Posterior vena cava (tissue), 2 donors: ENCODE data around the gene TACR1. TPM values are rescaled to one million over a fixed set of nuclear protein-coding genes. Genes with fewer than 3 reads are reported as not detected.
"Not testable (repeated sequence)": the region's sequence is repeated elsewhere in the genome, so short reads cannot be mapped to it uniquely, and the experiment has no call there.

Experiments used
- DNase-seq: peaks from one replicate; pipeline ENCODE4 v3.0.0-alpha.2; 2020; ENCODE audit warnings: low spot score
- intact Hi-C, 2 donors: fragments of 100-400 bp; cut with DNase I; formaldehyde crosslinking; loops; one replicate each; pipeline versions ENCODE4 v1.14.1 to v1.14.2; 2022 to 2023
- total RNA-seq, 2 donors: library from RNA; stranded (reverse); fragmentation: NEBNext Ultra II Directional; extraction: Animal tissue kit (Norgen Biotek cat#: 25700); gene quantifications; one replicate each; pipeline ENCODE4 v1.2.1, GENCODE V29; 2021
- donor health status: DM: yes; HTN: yes; CAD: no.
- donor health status: DM: yes; HTN: yes; CAD: no.

TACR1 gene
- total RNA-seq, 2 donors from 2014 or later: 1.1 to 2.1 TPM

GRCh38 chr2:75155115-75155514 lies 44.2 kb downstream of the TACR1 start:
- DNase-seq: no peak

GRCh38 chr2:75153221-75153620 lies 46.1 kb downstream of the TACR1 start:
- intact Hi-C loops: no loop called here
- DNase-seq: no peak

More at GRCh38 chr2:75155115-75155514, 44.2 kb downstream of the TACR1 start:
- intact Hi-C loops: no loop called here

GRCh38 chr2:75152243-75152642 lies 47.1 kb downstream of the TACR1 start:
- intact Hi-C loops, DNase-seq: not testable (repeated sequence)

GRCh38 chr2:75147884-75148283 lies 51.4 kb downstream of the TACR1 start:
- intact Hi-C loops, DNase-seq: not testable (repeated sequence)

- intact Hi-C loops: no loop called here
- no peak for DNase-seq
Observed at GRCh38 chr2:75146606-75147332, 52.6 kb downstream of the TACR1 start.

- DNase-seq, intact Hi-C loops: not testable (repeated sequence)
Observed at GRCh38 chr2:75146221-75146605, 53.1 kb downstream of the TACR1 start.

- intact Hi-C loops: no loop called here
- no peak for DNase-seq
Observed at GRCh38 chr2:75142081-75142480, 57.2 kb downstream of the TACR1 start.

- no peak for DNase-seq
- intact Hi-C loops: no loop called here
Observed at GRCh38 chr2:75140288-75140687, 59.0 kb downstream of the TACR1 start.

- intact Hi-C loops: no loop called here
Observed at GRCh38 chr2:75139171-75139570, 60.1 kb downstream of the TACR1 start.

GRCh38 chr2:75138528-75138927 lies 60.8 kb downstream of the TACR1 start:
- intact Hi-C loops: no loop called here
- no peak for DNase-seq

More at GRCh38 chr2:75139171-75139570, 60.1 kb downstream of the TACR1 start:
- no peak for DNase-seq

- intact Hi-C loops: no loop called here
- no peak for DNase-seq
Observed at GRCh38 chr2:75135776-75136400, 63.4 kb downstream of the TACR1 start.

GRCh38 chr2:75134860-75135259 lies 64.5 kb downstream of the TACR1 start:
- intact Hi-C loops: no loop called here
- no peak for DNase-seq

GRCh38 chr2:75133621-75134570 lies 65.4 kb downstream of the TACR1 start:
- DNase-seq: no peak
- intact Hi-C loops: no loop called here

GRCh38 chr2:75130171-75130570 lies 69.1 kb downstream of the TACR1 start:
- intact Hi-C loops: no loop called here
- DNase-seq: no peak

- DNase-seq: no peak
- intact Hi-C loops: no loop called here
Observed at GRCh38 chr2:75123876-75124275, 75.4 kb downstream of the TACR1 start.

GRCh38 chr2:75113231-75113869 lies 86.0 kb downstream of the TACR1 start:
- no peak for DNase-seq
- intact Hi-C loops: no loop called here

- DNase-seq: no peak
- intact Hi-C loops: no loop called here
Observed at GRCh38 chr2:75108937-75109482, 90.3 kb downstream of the TACR1 start.

GRCh38 chr2:75102011-75102410 lies 97.3 kb downstream of the TACR1 start:
- intact Hi-C loops: no loop called here

GRCh38 chr2:75100801-75101151 lies 98.5 kb downstream of the TACR1 start:
- intact Hi-C loops: no loop called here
- no peak for DNase-seq

More at GRCh38 chr2:75102011-75102410, 97.3 kb downstream of the TACR1 start:
- DNase-seq: no peak
